Stimulated activated CD4-positive, alpha-beta T cell treated with anti-CD3 and anti-CD28 coated beads, Interleukin-1b, Interleukin-23, amount 100 ng/mL, for 4 hours (primary cell): ENCODE measurements around the gene CDK5RAP1.
"Not testable (repeated sequence)": the region's sequence is repeated elsewhere in the genome, so short reads cannot be mapped to it uniquely, and the experiment has no call there.

Experiments
- DNase-seq, 2 donors: peaks; one replicate each; pipeline ENCODE4 v3.0.0-alpha.2; 2020; ENCODE audit warnings: low read depth in 2 of 2

CDK5RAP1 gene

GRCh38 chr20:33401184-33401920 is at the start of gene CDK5RAP1:
TSS of gene CDK5RAP1 (minus strand) at chr20:33401519. CDS start at chr20:33397064, 4,455 bp downstream.
- DNase-seq = peak; percentile 68 to 70

GRCh38 chr20:33450867-33451266 is 49.5 kb upstream of the CDK5RAP1 start:
- no peak for DNase-seq

GRCh38 chr20:33445881-33446625 is 44.7 kb upstream of the CDK5RAP1 start:
- no peak for DNase-seq

- DNase-seq = no peak
Measured at GRCh38 chr20:33444797-33445560, 43.7 kb upstream of the CDK5RAP1 start.

GRCh38 chr20:33443512-33444239 is 42.4 kb upstream of the CDK5RAP1 start, which contains the start of gene SNTA1:
TSS of gene SNTA1 (minus strand) at chr20:33443763. CDS start at chr20:33443620, 143 bp downstream.
- peak; percentile 84 to 90 for DNase-seq

GRCh38 chr20:33443006-33443511 is 41.7 kb upstream of the CDK5RAP1 start:
- no peak for DNase-seq

- no peak for DNase-seq
Measured at GRCh38 chr20:33442136-33443005, 41.1 kb upstream of the CDK5RAP1 start.

- no peak for DNase-seq
Measured at GRCh38 chr20:33441142-33441955, 40.0 kb upstream of the CDK5RAP1 start.

- DNase-seq = not testable (repeated sequence)
Measured at GRCh38 chr20:33440562-33440961, 39.2 kb upstream of the CDK5RAP1 start.

- no peak for DNase-seq
Measured at GRCh38 chr20:33438481-33438880, 37.2 kb upstream of the CDK5RAP1 start.

GRCh38 chr20:33437141-33437911 is 36.0 kb upstream of the CDK5RAP1 start:
- DNase-seq = no peak

- no peak for DNase-seq
Measured at GRCh38 chr20:33434434-33434833, 33.1 kb upstream of the CDK5RAP1 start.

- no peak for DNase-seq
Measured at GRCh38 chr20:33433465-33434234, 32.3 kb upstream of the CDK5RAP1 start.

GRCh38 chr20:33431797-33432381 is 30.6 kb upstream of the CDK5RAP1 start:
- no peak for DNase-seq

GRCh38 chr20:33423875-33424274 is 22.6 kb upstream of the CDK5RAP1 start:
- not testable (repeated sequence) for DNase-seq

GRCh38 chr20:33423141-33423834 is 22.0 kb upstream of the CDK5RAP1 start:
- no peak for DNase-seq
